ENCODE measurements around the gene RASSF3.
"Not testable (repeated sequence)": the region's sequence is repeated elsewhere in the genome, so short reads cannot be mapped to it uniquely, and the experiment has no call there.

Gene RASSF3

DNA sequence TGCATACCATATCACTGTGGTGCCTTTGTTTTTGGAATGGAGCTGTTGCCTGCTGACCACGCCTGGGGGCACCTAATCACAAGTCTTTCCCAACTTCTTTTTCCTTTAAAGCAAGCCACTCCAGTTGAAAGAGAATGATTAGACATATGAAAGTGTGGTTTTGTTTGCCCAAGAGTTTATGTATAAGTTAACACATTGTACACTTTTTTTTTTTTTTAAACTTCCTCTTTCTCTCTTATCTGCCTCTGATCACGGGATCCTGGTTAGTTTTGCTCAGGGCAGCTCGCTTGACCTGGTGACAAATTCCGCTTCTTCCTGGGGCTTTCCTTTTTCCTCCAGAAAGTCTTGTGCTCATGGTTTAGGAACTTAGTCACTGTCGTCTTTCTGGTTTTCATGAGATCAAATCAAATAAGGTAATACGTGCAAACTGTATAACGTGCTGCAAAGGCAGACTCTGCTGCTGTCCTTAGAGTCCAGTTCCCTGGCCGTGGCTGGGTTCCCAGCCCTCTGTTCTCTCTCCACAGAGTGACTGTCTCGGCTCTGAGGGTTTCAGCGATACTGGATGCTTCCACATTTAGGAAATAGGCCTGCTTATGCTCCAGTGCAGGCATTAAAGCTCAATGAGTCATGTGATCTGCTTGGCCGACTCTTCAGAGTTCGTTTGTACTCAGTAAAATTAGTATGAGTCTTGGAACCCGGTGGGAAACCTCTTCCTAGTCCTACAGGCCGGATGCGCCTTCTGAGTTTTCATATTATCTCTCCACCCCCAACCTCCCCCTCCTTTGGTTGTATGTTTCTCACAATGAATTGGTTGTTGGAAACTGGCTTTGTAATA, 15.2 kb downstream of the RASSF3 start:
- TF ChIP-seq SPI1 (IDR thresholded peaks at IDR 0.05; ENCODE audit: low read depth, low read length) (no peak), POLR2AphosphoS5 (IDR thresholded peaks at IDR 0.05; ENCODE audit: low read depth, low read length) (peak; percentile 40; the same call in 1 of the 2 replicates), PAX5 (IDR thresholded peaks at IDR 0.05; ENCODE audit: insufficient read depth, low read length, severe bottlenecking) (no peak), POLR2A (IDR thresholded peaks at IDR 0.05; ENCODE audit: low read depth, low read length) (peak; percentile 49; the same call in 1 of the 2 replicates), TAF1 (IDR thresholded peaks at IDR 0.05; ENCODE audit: low read depth, low read length) (0 out of 2 replicates have a peak, but pooled peaks have one; percentile 53)
- DNase-seq (ENCODE audit: insufficient read length, low spot score) (no peak), FAIRE-seq (peak; percentile 71)

DNA sequence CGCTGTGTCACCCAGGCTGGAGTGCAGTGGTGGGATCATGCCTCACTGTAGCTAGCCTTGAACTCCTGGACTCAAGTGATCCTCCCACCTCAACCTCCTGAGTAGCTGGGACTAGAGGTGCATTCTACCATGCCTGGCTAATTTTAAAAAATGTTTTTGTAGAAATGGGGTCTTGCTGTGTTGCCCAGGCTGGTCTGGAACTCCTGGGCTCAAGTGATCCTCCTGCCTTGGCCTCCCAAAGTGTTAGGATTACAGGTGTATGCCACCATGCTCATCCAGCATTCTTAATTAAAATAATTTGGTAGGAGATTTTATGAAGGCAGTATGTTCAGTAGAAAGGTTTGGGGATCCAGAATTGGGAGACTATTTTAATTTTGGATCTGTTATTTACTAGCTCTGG, 16.3 kb downstream of the RASSF3 start:
- not testable (repeated sequence) for DNase-seq (ENCODE audit: insufficient read length, low spot score); FAIRE-seq

DNA sequence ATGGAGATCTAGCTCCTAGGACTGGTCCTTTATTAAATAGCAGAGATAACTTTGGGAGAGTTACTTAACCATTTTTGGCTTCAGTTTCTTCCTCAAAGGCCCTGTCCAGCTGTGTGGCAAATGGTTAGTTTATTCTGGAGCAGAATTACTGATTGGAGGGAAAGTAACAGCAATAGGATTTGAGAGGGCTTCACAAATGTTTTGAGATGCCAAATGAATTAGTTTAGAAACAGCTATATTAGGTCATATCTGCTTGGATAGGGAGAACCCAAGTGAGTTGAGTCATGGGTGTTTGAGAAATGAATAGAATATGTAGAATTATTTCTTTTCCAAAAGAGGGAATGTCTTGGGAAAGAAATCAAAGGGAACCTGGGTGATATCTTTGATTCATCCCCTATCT, 17.5 kb downstream of the RASSF3 start:
- TF ChIP-seq SPI1 (IDR thresholded peaks at IDR 0.05; ENCODE audit: low read depth, low read length) (no peak), PAX5 (IDR thresholded peaks at IDR 0.05; ENCODE audit: insufficient read depth, low read length, severe bottlenecking) (no peak), POLR2AphosphoS5 (IDR thresholded peaks at IDR 0.05; ENCODE audit: low read depth, low read length) (no peak), POLR2A (IDR thresholded peaks at IDR 0.05; ENCODE audit: low read depth, low read length) (no peak), POU2F2 (IDR thresholded peaks at IDR 0.05; ENCODE audit: low read depth, low read length) (no peak), TAF1 (IDR thresholded peaks at IDR 0.05; ENCODE audit: low read depth, low read length) (no peak)
- DNase-seq (ENCODE audit: insufficient read length, low spot score) (no peak), FAIRE-seq (no peak)

DNA sequence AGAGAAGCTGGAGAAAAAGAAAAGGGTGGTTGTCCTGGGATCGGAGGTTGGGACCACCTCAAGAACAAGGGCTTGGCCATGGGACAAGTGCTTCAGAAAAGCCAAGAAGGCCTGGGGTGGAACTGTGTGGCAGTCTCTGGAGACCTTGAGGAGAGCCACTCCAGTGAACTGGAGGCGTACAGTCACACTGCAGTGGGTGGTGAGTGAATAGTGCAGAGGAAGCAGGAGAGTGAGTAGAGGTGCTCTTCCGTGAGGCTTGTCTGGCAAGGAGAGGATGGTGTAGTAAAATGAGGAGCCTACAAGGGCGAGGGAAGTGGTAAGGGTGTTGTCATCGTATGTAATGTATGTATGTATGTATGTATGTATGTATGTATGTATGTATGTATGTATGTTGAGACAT, 20.9 kb downstream of the RASSF3 start:
- no peak for FAIRE-seq
- no peak for TF ChIP-seq TAF1 (IDR thresholded peaks at IDR 0.05; ENCODE audit: low read depth, low read length)
- TF ChIP-seq POLR2A (IDR thresholded peaks at IDR 0.05; ENCODE audit: low read depth, low read length) = no peak
- TF ChIP-seq POU2F2 (IDR thresholded peaks at IDR 0.05; ENCODE audit: low read depth, low read length) = no peak
- TF ChIP-seq PAX5 (IDR thresholded peaks at IDR 0.05; ENCODE audit: insufficient read depth, low read length, severe bottlenecking) = no peak
- no peak for TF ChIP-seq POLR2AphosphoS5 (IDR thresholded peaks at IDR 0.05; ENCODE audit: low read depth, low read length)
- no peak for TF ChIP-seq SPI1 (IDR thresholded peaks at IDR 0.05; ENCODE audit: low read depth, low read length)
- no peak for DNase-seq (ENCODE audit: insufficient read length, low spot score)

DNA sequence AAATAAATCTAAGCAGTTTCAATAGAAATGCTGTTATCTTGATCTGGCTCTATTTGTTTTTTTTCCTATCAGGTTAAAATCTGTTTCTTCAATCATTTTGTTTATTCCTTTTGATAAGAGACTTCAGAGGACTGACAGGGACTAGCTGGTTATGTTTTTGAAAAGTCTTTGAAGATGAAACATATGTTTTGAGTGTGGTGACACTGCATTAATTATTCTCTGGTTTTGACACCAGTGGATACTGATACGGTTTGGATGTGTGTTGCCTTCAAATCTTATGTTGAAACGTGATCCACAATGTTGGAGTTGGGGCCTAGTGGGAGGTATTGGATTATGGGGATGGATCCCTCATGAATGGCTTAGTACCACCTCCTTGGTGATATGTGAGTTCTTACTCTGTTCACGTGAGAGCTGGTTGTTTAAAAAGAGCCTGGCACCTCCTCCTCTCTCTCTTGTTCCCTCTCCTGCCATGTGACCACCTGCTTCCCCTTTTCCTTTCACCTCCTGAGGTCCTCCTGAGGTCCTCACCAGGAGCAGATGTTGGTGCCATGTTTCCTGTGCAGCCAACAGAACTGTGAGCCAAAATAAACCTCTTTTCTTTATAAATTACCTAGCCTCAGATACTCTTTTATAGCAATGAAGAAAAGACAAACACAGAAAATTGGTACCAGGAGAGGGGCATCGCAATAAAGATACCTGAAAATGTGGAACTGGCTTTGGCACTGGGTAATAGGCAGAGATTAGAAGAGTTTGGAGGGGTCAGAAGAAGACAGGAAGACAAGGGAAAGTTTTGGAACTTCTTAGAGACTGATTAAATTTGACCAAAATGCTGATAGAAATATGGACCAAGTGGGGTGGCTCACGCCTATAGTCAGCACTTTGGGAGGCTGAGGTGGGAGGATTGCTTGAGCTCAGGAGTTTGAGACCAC, 23.0 kb downstream of the RASSF3 start:
- TF ChIP-seq POLR2AphosphoS5 (IDR thresholded peaks at IDR 0.05; ENCODE audit: low read depth, low read length) (no peak), POLR2A (IDR thresholded peaks at IDR 0.05; ENCODE audit: low read depth, low read length) (no peak), TAF1 (IDR thresholded peaks at IDR 0.05; ENCODE audit: low read depth, low read length) (no peak), POU2F2 (IDR thresholded peaks at IDR 0.05; ENCODE audit: low read depth, low read length) (no peak), SPI1 (IDR thresholded peaks at IDR 0.05; ENCODE audit: low read depth, low read length) (no peak), PAX5 (IDR thresholded peaks at IDR 0.05; ENCODE audit: insufficient read depth, low read length, severe bottlenecking) (no peak)
- DNase-seq (ENCODE audit: insufficient read length, low spot score) (no peak), FAIRE-seq (no peak)

DNA sequence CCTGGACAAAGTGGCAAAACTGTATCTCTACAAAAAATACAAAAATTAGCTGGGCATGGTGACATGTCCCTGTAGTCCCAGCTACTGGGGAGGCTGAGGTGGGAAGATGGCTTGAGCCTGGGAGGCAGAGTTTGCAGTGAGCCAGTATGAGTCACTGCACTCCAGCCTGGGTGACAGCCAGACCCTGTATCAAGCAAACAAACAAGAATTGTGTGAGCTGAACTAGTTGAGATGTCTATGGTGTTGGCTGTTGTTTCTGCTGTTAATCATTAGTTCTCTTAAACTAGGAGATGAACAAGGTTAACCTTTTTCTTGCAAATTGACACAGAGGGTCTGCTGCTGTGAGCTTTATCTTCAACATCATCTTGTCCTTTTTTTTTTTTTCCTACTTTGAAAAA, 23.6 kb downstream of the RASSF3 start:
- FAIRE-seq (no peak), DNase-seq (ENCODE audit: insufficient read length, low spot score) (no peak)
- TF ChIP-seq POLR2AphosphoS5 (IDR thresholded peaks at IDR 0.05; ENCODE audit: low read depth, low read length) = no peak
- no peak for TF ChIP-seq POLR2A (IDR thresholded peaks at IDR 0.05; ENCODE audit: low read depth, low read length)
- no peak for TF ChIP-seq POU2F2 (IDR thresholded peaks at IDR 0.05; ENCODE audit: low read depth, low read length)

DNA sequence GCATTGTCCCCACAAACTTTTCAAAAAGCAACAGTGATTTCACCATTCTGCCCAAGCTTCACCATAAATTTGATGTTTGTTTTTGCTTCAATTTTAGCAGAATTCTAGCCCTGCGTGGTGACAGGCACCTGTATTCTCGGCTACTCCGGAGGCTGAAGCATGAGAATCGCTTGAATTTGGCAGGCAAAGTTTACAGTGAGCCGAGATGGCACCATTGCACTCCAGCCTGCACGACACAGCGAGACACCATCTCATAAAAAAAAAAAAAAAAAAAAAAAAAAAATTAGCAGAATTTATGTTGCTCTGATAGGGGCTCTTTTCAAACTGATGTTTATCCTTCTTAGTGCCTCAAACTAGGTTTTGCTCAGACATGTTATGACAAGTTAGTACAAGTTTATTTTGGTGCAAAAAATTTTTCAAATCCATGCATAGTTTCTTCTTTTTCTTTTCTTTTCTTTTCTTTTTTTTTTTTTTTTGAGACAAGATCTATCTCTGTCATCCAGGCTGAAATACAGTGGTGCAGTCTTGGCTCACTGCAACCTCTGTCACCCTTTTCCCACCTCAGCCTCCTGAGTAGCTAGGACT, 24.3 kb downstream of the RASSF3 start:
- DNase-seq (ENCODE audit: insufficient read length, low spot score) (no peak), FAIRE-seq (no peak)
- TF ChIP-seq SPI1 (IDR thresholded peaks at IDR 0.05; ENCODE audit: low read depth, low read length) (no peak), TAF1 (IDR thresholded peaks at IDR 0.05; ENCODE audit: low read depth, low read length) (no peak), POU2F2 (IDR thresholded peaks at IDR 0.05; ENCODE audit: low read depth, low read length) (no peak), PAX5 (IDR thresholded peaks at IDR 0.05; ENCODE audit: insufficient read depth, low read length, severe bottlenecking) (no peak), POLR2AphosphoS5 (IDR thresholded peaks at IDR 0.05; ENCODE audit: low read depth, low read length) (no peak), POLR2A (IDR thresholded peaks at IDR 0.05; ENCODE audit: low read depth, low read length) (no peak)

DNA sequence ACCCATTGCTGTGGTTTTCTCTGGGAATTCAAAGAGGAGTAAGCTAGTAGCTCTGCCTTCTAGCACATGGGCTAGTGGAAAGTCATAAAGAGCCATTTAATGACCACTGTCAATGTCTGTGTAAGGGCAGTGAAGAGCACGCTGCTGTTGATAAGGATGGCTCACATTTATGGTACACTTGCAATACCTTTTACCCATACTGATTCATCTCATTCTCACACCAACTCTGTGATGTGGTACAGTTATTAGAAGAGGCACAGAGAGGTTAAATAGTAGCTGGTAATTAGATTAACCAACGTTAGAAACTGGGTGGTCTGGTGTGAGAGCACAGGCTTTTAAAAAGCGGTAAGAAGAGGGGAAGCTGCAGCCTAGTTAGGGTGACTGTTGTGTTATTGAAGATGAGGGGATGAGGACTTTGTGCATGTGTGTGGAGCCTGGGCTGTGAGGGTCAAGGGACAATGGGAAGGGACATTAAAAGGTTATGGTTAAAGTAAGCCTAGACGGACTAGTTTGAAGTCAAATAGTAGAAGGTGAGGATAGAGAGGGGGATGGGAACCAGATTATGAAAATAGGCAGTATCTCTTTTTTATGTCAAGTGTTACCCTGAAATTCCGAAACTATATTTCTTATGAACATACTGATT, 25.2 kb downstream of the RASSF3 start:
- no peak for DNase-seq (ENCODE audit: insufficient read length, low spot score)
- TF ChIP-seq SPI1 (IDR thresholded peaks at IDR 0.05; ENCODE audit: low read depth, low read length) = no peak
- TF ChIP-seq POLR2AphosphoS5 (IDR thresholded peaks at IDR 0.05; ENCODE audit: low read depth, low read length) = no peak
- no peak for TF ChIP-seq POLR2A (IDR thresholded peaks at IDR 0.05; ENCODE audit: low read depth, low read length)
- no peak for TF ChIP-seq POU2F2 (IDR thresholded peaks at IDR 0.05; ENCODE audit: low read depth, low read length)
- no peak for TF ChIP-seq TAF1 (IDR thresholded peaks at IDR 0.05; ENCODE audit: low read depth, low read length)
- TF ChIP-seq PAX5 (IDR thresholded peaks at IDR 0.05; ENCODE audit: insufficient read depth, low read length, severe bottlenecking) = no peak
- no peak for FAIRE-seq

DNA sequence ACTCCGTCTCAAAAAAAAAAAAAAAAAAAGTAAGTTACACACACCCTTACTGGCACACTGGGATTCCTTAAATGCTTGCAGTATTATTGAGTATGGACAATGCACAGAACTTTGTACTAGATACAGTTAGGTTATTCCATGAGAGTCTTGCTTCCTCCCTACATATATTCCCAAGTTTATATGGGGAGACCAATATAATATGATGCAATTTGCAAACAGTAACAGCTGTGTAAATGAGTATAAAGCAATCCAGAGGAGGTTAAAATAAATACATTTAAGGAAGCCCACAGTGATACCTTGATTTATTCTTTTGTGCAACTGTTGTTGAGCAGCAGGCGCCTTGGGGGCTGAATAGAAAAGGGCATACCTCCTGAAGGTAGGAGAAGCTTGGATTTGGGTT, 26.6 kb downstream of the RASSF3 start:
- FAIRE-seq (no peak), DNase-seq (ENCODE audit: insufficient read length, low spot score) (no peak)
- TF ChIP-seq PAX5 (IDR thresholded peaks at IDR 0.05; ENCODE audit: insufficient read depth, low read length, severe bottlenecking) (no peak), SPI1 (IDR thresholded peaks at IDR 0.05; ENCODE audit: low read depth, low read length) (no peak), TAF1 (IDR thresholded peaks at IDR 0.05; ENCODE audit: low read depth, low read length) (no peak), POU2F2 (IDR thresholded peaks at IDR 0.05; ENCODE audit: low read depth, low read length) (no peak), POLR2A (IDR thresholded peaks at IDR 0.05; ENCODE audit: low read depth, low read length) (no peak), POLR2AphosphoS5 (IDR thresholded peaks at IDR 0.05; ENCODE audit: low read depth, low read length) (no peak)

Measured in GM12891 (cell line).